WI38 (cell line): ENCODE results near the gene TMTC2.

Experiments
- H3K4me3 ChIP-seq: 2 replicates; pipeline ENCODE4 v1.5.1; 2011; ENCODE audit warnings: low read depth, mild to moderate bottlenecking, control low read depth, low read length
- TF ChIP-seq, protein P1 (sequence below): IDR thresholded peaks from 2 replicates; pipeline ENCODE4 v1.5.1; 2012; ENCODE audit warnings: low read depth, mild to moderate bottlenecking, control low read depth, low read length

The TMTC2 gene

DNA sequence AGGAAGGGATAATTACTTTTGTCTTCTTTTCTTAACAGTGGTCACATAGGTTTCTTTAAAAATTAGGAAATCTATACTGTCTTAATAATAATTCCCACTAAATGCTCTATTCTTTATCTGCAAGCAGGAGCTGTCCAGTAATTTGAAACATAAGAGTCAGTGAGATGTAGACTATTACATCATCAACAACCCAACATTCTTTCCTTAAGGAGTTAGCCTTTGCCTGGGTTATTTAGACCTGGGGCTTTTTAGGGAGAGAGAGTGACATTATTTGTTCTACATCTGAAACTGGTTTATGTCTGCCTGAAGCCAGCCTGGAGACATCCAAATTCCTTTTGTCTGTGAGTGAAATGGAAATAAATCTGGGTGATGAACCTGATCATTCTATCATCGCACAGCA, 294.4 kb downstream of the TMTC2 start:
- TF ChIP-seq, protein P1, sequence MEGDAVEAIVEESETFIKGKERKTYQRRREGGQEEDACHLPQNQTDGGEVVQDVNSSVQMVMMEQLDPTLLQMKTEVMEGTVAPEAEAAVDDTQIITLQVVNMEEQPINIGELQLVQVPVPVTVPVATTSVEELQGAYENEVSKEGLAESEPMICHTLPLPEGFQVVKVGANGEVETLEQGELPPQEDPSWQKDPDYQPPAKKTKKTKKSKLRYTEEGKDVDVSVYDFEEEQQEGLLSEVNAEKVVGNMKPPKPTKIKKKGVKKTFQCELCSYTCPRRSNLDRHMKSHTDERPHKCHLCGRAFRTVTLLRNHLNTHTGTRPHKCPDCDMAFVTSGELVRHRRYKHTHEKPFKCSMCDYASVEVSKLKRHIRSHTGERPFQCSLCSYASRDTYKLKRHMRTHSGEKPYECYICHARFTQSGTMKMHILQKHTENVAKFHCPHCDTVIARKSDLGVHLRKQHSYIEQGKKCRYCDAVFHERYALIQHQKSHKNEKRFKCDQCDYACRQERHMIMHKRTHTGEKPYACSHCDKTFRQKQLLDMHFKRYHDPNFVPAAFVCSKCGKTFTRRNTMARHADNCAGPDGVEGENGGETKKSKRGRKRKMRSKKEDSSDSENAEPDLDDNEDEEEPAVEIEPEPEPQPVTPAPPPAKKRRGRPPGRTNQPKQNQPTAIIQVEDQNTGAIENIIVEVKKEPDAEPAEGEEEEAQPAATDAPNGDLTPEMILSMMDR = no peak
- no peak overlapping the region for H3K4me3 ChIP-seq

DNA sequence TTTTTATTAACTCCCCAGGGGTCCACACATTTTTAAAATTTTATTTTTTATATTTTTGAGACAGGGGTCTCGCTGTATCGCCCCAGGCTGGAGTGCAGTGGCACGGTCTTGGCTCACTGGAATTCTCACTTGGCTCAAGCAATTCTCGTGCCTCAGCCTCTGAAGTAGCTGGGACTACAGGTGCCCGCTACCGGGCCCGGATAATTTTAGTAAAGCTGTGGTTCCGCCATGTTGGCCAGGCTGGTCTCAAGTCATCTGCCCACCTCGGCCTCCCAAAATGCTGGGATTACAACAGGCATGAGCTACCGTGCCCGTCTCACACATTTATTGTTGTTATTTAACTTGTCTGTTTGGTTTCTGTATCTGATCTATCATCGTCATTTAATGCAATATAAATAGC, 307.4 kb downstream of the TMTC2 start:
- TF ChIP-seq, protein P1 = no peak
- H3K4me3 ChIP-seq = no peak overlapping the region

DNA sequence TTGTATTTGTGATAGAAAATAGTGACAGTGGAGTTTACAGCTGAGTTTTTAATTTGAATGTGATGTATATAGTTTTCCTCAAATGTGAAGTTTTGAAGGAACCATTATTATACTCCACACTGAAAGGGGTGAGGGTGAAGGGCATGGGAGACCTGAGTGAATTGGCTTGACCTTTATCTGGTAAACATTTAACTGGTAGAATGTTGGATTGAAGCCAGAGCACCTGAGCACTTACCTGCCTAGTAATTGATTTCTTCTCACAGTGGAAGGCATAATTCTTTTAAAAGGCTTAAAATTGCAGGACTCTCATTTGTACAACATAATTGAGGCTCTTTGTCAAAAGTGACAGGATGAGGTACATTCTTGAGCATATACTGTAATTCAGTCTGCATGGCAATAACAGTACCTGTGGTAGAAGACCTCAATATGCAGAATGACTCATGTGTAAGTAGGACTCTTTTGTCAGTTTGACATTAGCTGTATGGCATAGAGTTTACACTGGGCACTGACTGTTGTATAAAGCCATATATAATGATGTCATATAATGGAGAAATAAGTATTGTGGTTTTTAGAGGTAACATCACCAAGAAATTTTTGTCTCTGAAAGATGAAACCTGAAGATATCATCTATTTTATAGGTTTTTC, 309.6 kb downstream of the TMTC2 start:
- TF ChIP-seq, protein P1 = no peak

DNA sequence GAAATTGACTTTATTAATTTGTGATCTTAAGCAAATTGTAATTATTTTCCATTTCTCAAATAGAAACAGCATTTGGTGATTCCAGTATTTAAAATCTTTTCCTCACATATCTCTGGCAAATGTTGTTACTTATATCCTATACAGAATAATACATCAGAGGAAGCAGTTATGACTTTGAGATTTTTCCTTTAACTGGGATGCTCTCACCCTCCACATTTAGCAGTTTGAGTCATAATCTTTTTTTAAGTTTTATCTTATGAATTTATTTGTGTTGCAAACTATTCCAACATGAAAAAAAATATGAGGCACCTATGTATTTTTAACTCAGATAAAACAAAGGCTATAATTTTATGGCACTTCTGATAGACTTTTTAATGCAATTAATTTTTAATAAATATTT, 311.8 kb downstream of the TMTC2 start:
- H3K4me3 ChIP-seq = no peak overlapping the region
- TF ChIP-seq, protein P1 = no peak

More for the DNA sequence above, 309.6 kb downstream of the TMTC2 start:
- H3K4me3 ChIP-seq = no peak overlapping the region

DNA sequence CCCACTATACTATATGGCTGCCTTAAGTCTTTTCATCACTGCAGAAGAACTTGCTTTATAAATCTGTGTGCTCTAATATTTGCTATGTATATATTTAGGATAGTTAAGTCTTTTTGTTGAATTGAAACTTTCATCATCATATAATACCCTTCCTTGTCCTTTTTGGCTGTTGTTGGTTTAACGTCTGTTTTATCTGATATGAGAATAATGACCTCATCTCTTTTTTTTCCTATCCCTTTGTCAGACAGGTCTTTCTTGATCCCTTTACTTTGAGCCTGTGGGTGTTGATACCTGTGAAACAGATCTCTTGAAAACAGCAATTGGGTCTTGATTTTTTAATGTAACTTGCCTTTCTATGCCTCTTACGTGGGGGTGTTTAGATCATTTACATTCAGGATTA, 316.3 kb downstream of the TMTC2 start:
- TF ChIP-seq, protein P1 = no peak

DNA sequence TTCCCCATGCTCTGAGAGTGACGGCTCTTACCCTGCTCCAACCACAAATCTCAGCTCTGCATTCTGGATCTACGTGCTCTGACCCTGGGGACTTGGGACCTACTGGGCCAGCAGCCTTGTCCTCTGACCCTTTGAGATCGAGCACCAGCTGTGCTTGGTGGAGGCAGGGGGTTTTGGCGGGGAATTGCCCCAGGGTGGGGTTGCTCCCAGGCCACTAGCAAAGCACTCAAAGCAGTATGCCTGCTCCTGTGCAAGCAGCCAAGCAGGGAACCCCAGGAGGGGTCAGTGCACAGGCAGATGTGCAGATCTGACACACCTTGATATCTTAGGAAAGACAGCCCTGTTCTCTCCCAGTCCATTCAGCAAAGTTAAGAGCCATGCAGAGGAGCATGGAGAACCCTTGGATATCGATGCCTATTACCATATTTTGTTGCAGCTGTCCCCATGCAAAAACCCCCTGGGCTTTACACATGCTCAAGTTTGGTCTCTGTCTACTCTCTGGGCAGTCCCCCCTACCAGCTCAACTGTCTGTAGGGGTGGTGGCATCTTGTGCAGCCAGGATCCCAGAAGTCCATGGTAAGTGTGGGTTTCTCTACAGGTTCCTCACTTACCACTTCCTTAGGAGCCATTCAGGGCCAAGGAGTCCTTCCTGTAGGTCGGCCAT, 319.0 kb downstream of the TMTC2 start:
- H3K4me3 ChIP-seq = no peak overlapping the region
- TF ChIP-seq, protein P1 = no peak

More for the DNA sequence above, 316.3 kb downstream of the TMTC2 start:
- H3K4me3 ChIP-seq = no peak overlapping the region

DNA sequence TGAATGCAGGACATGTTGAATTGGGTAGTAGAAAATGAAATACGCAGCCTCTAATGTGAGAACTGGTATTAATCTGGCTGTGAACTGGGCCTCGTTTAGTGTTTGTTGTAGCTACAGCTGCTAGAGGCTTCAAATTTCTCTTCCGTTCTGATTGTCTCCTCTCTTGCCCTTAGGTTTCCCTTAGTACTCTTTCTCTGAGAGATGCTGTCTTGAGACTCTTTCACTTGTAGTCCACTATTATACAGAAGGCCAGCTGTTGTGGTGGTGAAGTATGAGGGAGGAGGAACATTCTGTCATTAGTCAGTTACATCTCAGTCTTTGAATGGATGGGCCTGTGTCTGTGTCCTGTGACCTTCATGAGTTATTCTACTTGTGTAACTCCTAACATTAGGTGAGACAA, 322.0 kb downstream of the TMTC2 start:
- H3K4me3 ChIP-seq = no peak overlapping the region
- TF ChIP-seq, protein P1 = no peak
